Measurements from ENCODE around the gene INTS11. TPM values are rescaled to one million over a fixed set of nuclear protein-coding genes. Genes with fewer than 3 reads are reported as not detected.

INTS11 gene
- total RNA-seq, 1 donor from 2014 or later: 66.3 TPM

DNA sequence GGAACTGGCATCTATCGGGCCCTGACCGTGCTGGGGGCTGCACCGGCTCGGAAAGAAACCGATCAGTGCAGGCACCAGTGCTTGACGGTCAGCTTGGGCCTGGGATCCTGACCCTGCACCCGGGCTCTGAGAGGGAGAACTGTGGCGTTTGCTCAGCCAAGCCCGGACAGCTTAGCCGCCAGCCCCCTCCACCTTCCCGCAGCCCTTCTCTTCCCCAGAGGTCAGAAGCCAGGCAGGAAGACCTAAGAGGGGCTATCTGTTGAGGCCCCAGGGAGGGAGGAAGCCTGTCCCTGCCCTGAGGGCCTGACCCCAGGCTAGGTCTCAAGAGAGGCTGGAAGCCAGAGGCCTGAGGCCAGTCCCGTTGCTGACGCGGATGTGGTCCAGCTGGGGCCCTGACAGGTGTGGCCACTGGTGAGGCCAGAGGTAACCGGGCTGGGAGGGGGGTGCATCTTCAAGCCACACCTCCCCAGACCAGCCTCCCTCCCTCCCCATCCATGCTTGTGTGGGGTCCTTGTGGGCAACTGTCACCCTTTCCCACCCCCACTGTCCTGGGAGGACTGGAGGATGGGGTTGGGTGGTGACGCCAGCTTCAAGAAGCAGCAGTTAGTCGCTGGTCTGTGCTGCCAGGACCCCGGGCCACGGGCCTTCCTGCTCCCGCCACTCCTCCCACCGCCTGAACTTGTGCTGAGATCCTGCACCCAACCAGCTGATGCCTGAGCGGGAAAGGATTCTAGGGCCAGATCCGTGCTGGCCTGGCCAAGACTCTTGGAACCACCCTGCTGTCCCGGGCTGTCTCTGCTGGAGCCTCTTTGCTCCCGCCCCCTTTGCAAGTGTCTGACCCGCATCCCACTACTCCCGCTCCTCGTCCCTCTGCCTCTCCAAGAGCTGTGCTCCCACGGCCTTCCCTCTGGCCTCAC is 27.3 kb upstream of the INTS11 start:
- no peak overlapping the region for H3K4me3 ChIP-seq (ENCODE audit: low read depth, low read length)
- TF ChIP-seq, protein P1, sequence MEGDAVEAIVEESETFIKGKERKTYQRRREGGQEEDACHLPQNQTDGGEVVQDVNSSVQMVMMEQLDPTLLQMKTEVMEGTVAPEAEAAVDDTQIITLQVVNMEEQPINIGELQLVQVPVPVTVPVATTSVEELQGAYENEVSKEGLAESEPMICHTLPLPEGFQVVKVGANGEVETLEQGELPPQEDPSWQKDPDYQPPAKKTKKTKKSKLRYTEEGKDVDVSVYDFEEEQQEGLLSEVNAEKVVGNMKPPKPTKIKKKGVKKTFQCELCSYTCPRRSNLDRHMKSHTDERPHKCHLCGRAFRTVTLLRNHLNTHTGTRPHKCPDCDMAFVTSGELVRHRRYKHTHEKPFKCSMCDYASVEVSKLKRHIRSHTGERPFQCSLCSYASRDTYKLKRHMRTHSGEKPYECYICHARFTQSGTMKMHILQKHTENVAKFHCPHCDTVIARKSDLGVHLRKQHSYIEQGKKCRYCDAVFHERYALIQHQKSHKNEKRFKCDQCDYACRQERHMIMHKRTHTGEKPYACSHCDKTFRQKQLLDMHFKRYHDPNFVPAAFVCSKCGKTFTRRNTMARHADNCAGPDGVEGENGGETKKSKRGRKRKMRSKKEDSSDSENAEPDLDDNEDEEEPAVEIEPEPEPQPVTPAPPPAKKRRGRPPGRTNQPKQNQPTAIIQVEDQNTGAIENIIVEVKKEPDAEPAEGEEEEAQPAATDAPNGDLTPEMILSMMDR (IDR thresholded peaks at IDR 0.05; ENCODE audit: insufficient read depth, low read length, severe bottlenecking): no peak
- H3K36me3 ChIP-seq (ENCODE audit: control insufficient read depth, insufficient read depth, low read length): no peaks in the 10 kb centered on the region
- FAIRE-seq (no peak), DNase-seq (ENCODE audit: low read depth) (no peak)
- H3K27me3 ChIP-seq (ENCODE audit: control insufficient read depth, insufficient read depth, low read length): no peaks in the 10 kb centered on the region

DNA sequence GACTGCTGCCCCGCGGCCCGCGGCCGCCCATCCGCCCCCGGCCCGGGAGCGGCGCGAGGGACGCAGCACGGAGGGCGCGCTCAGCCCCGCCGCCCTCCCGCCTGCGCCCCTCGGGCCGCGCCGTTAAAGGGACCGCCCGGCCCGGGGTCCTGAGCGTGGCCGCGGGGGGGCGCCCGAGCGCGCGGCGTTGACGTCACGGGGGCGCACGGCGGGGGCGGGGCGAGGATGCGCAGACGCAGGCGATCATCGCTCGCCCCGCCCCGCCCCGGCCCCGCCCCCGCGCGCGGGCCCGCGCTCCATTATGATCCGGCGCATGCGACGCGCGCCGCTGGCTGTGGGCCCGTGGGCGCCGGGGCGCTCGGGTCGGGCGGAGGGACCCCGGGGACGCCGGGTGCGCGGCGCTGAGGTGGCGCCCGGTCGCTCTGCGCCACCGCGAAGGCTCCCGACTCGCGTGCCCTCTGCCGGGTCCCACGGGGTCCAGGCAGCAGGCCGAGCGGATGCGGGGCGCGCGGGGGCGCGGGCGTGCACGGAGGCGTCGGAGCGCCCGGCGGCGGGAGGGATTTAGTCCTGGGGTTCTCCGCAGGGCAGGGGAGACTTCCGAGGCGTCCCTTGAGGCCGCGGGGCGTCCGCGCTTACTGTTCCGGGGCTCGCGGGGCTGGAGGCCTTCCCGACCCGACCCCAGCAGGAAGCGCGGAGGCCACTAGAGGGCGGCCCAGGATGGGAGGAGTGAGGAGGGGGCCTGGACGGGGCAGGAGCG is 25.0 kb upstream of the INTS11 start, which contains the start of gene DVL1:
TSS of gene DVL1 (minus strand) at position 163 of the 757 bp plus-strand sequence. CDS start 353 bp downstream, outside the sequence.
- TF ChIP-seq, protein P1 (IDR thresholded peaks at IDR 0.05; ENCODE audit: insufficient read depth, low read length, severe bottlenecking): peak; percentile 61
- no peak for DNase-seq (ENCODE audit: low read depth)
- Histone ChIP-seq H3K27me3 (ENCODE audit: control insufficient read depth, insufficient read depth, low read length) (no peaks in the 10 kb centered on the region), H3K4me3 (ENCODE audit: low read depth, low read length) (peak within 1 kb of the TSS; percentile 86), H3K36me3 (ENCODE audit: control insufficient read depth, insufficient read depth, low read length) (no peaks in the 10 kb centered on the region)
- FAIRE-seq: no peak

DNA sequence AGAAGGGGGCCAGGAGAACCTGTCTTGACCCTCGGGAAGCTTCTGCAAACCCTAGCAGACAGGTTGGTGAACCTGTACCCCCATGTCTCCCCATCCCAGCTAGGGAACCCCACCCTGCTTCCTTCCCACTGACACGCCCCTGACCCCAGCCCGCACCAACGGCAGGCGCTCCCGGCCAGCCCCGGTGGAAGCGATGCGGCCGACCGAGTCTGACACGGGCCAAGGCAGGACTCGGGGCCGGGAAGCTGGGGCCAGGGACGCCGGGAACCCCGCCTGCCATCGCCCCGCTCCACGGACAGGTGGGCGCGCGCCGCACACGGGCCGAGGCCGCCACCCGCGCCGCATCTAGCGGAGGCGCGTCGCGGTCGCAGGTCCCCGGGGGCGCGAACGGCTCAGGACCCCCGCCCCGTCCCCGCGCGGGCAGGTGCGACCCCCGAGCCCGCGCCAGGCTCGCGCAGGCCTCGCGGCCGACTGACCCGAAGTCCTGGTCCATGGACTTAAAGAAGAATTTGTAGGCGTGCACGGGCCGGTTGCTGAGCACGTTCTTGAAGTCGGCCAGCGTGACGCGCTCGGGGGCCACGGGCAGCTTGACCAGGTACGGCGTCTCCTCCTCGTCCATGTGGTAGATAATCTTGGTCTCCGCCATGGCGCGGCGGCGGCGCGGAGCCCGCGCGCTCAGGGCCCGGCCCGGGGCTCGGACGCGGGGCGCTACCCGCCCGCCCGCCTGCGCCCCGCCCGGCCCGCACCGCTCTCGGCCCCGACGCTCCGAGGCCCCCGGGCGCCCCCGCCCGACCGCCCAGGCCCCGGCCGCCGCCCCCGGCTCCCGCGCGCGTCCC is 24.2 kb upstream of the INTS11 start:
- DNase-seq (ENCODE audit: low read depth): no peak
- Histone ChIP-seq H3K36me3 (ENCODE audit: control insufficient read depth, insufficient read depth, low read length) (no peaks in the 10 kb centered on the region), H3K27me3 (ENCODE audit: control insufficient read depth, insufficient read depth, low read length) (no peaks in the 10 kb centered on the region), H3K4me3 (ENCODE audit: low read depth, low read length) (peak overlapping the region; percentile 86)
- TF ChIP-seq, protein P1 (IDR thresholded peaks at IDR 0.05; ENCODE audit: insufficient read depth, low read length, severe bottlenecking): no peak
- FAIRE-seq: no peak

DNA sequence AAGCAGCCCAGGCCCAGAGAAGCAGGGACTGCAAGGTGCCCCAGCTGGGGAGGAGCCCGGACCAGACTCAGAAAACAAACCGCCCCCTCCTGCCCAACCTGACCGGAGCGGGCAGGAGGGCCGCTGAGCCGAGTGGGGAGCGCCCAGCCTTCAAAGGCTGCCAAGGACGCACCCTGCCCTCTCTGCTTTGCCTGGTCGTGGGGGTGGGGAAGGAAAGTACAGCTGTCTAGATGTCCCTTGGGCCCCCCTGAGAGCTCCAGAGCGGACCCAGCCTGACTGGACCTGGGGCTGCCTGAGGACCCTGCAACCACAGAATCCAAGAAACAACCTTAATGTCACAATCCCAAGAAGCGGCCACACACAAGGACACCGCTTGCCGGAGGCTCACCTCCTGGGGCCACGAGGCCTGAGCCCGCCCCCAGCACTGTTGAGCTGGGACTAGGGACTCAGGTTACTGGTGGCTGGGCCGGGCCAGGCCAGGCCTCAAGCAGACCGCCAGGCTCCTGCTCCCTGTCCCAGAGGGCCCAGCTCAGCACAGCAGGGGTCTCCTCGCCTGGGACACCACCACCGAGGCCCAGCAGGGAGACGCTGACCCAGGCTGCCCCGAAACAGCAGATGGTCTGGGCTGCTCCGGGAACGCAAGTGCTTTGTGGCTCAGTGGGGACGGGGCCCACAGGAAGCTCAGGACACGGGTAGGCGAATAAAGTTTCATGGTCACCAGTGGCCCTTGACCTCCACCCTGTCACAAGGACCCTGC is 23.4 kb upstream of the INTS11 start:
- Histone ChIP-seq H3K36me3 (ENCODE audit: control insufficient read depth, insufficient read depth, low read length) (no peaks in the 10 kb centered on the region), H3K4me3 (ENCODE audit: low read depth, low read length) (peak overlapping the region; percentile 86), H3K27me3 (ENCODE audit: control insufficient read depth, insufficient read depth, low read length) (no peaks in the 10 kb centered on the region)
- no peak for FAIRE-seq
- TF ChIP-seq, protein P1 (IDR thresholded peaks at IDR 0.05; ENCODE audit: insufficient read depth, low read length, severe bottlenecking): no peak
- DNase-seq (ENCODE audit: low read depth): no peak
